HepG2 (cell line): ENCODE measurements around the gene GLTPD2. TPM values are rescaled to one million over a fixed set of nuclear protein-coding genes. Genes with fewer than 3 reads are reported as not detected.

Experiments
- AHR ChIP-seq: IDR thresholded peaks from 2 replicates; pipeline ENCODE4 v1.6.1; 2018; ENCODE audit warnings: missing genetic modification reagents, missing compliant biosample characterization
- ARID2 ChIP-seq: sonication (generic); formaldehyde crosslinking; IDR thresholded peaks from 2 replicates; pipeline ENCODE4 v1.8.1; 2022; ENCODE audit warnings: mild to moderate bottlenecking, missing genetic modification reagents, borderline replicate concordance
- CBFB ChIP-seq: sonication (generic); formaldehyde crosslinking; IDR thresholded peaks from 2 replicates; pipeline ENCODE4 v1.4.0; 2020; ENCODE audit warnings: missing genetic modification reagents
- FIP1L1 ChIP-seq: fragments of 200-400 bp; formaldehyde crosslinking; IDR thresholded peaks from 2 replicates; pipeline ENCODE4 v1.6.1; 2018; ENCODE audit warnings: low read depth, mild to moderate bottlenecking, low read length, moderate library complexity, borderline replicate concordance; ENCODE audit not compliant: insufficient read depth
- FOXC1 ChIP-seq: sonication (generic); formaldehyde crosslinking; IDR thresholded peaks from 2 replicates; pipeline ENCODE4 v1.8.0; 2022; ENCODE audit warnings: mild to moderate bottlenecking, missing genetic modification reagents, borderline replicate concordance
- RCOR2 ChIP-seq: IDR thresholded peaks from 2 replicates; pipeline ENCODE4 v1.6.1; 2016; ENCODE audit warnings: missing biosample characterization, missing genetic modification reagents
- REPIN1 ChIP-seq: sonication (generic); formaldehyde crosslinking; IDR thresholded peaks from 2 replicates; pipeline ENCODE4 v1.8.0; 2022; ENCODE audit warnings: missing genetic modification reagents, low read depth, mild to moderate bottlenecking, borderline replicate concordance
- RERE ChIP-seq: IDR thresholded peaks from 2 replicates; pipeline ENCODE4 v1.6.1; 2016; ENCODE audit warnings: low read depth, missing genetic modification reagents, missing compliant biosample characterization
- RNF219 ChIP-seq: sonication (generic); formaldehyde crosslinking; IDR thresholded peaks from 2 replicates; pipeline ENCODE4 v1.5.0; 2020; ENCODE audit warnings: mild to moderate bottlenecking, missing genetic modification reagents
- SYNCRIP ChIP-seq: fragments of 200-400 bp; formaldehyde crosslinking; IDR thresholded peaks from 2 replicates; pipeline ENCODE4 v1.6.1; 2018; ENCODE audit warnings: mild to moderate bottlenecking, low read depth, low read length; ENCODE audit not compliant: insufficient read depth
- U2AF2 ChIP-seq: fragments of 200-400 bp; formaldehyde crosslinking; IDR thresholded peaks from 2 replicates; pipeline ENCODE4 v1.6.1; 2017; ENCODE audit warnings: low read depth, mild to moderate bottlenecking, low read length
- ZBTB25 ChIP-seq: IDR thresholded peaks from 2 replicates; pipeline ENCODE4 v1.6.1; 2018; ENCODE audit warnings: missing genetic modification reagents
- ZEB1 ChIP-seq: IDR thresholded peaks from 2 replicates; pipeline ENCODE4 v1.6.1; 2012; ENCODE audit warnings: mild to moderate bottlenecking, low read depth, inconsistent platforms; ENCODE audit not compliant: insufficient replicate concordance
- ZNF225 ChIP-seq: sonication (generic); formaldehyde crosslinking; IDR thresholded peaks from 2 replicates; pipeline ENCODE4 v1.4.0; 2020; ENCODE audit warnings: mild to moderate bottlenecking, missing genetic modification reagents
- polyA plus RNA-seq, 8 experiments: library from polyadenylated mRNA; depleted of rRNA in 3 of 8; stranded (reverse) in 7 of 8; unstranded in 1 of 8; fragments of >200 nt; fragmentation: Illumina TruSeq in 4 of 8; extraction: Trizol in 4 of 8; gene quantifications; 2 replicates each; pipeline versions ENCODE4 v1.2.1 to v1.2.3, GENCODE V29; 2011 to 2016; ENCODE audit warnings: low read depth in 4 of 8, missing spikeins in 1 of 8, mixed read lengths in 1 of 8; ENCODE audit not compliant: insufficient read depth in 1 of 8
- total RNA-seq, 5 experiments: library from RNA; depleted of rRNA; stranded (reverse); fragments of >200 nt; fragmentation: Illumina TruSeq; extraction: Trizol; gene quantifications; 2 replicates each; pipeline ENCODE4 v1.2.3, GENCODE V29; 2016; ENCODE audit warnings: low read depth in 1 of 5
- TF ChIP-seq, protein P1 (sequence below): sonication (generic); formaldehyde crosslinking; IDR thresholded peaks from 2 replicates; pipeline ENCODE4 v1.5.1; 2020; ENCODE audit warnings: missing genetic modification reagents, mild to moderate bottlenecking, borderline replicate concordance
- TF ChIP-seq, protein P2 (sequence below): sonication (generic); formaldehyde crosslinking; IDR thresholded peaks from 2 replicates; pipeline ENCODE4 v1.9.0; 2021; ENCODE audit warnings: missing genetic modification reagents, borderline replicate concordance

GLTPD2 gene
- total and polyA plus RNA-seq, 2 of the 13 experiments (the other 11 are each of a cell fraction or from before 2014, with no cell fraction given) = 7.5 to 12.9 TPM

GRCh38 chr17:4833178-4833940 lies 44.6 kb downstream of the GLTPD2 start, which contains the start of gene MINK1 (continued):
- TF ChIP-seq, protein P1, sequence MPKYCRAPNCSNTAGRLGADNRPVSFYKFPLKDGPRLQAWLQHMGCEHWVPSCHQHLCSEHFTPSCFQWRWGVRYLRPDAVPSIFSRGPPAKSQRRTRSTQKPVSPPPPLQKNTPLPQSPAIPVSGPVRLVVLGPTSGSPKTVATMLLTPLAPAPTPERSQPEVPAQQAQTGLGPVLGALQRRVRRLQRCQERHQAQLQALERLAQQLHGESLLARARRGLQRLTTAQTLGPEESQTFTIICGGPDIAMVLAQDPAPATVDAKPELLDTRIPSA (CRISPR knock-in tag) = no peak
- no peak for TF ChIP-seq REPIN1 (CRISPR knock-in tag)
- no peak for TF ChIP-seq RERE
- no peak for TF ChIP-seq ZEB1
- no peak for TF ChIP-seq FIP1L1
- TF ChIP-seq AHR (CRISPR knock-in tag) = no peak
- TF ChIP-seq ZNF225 (CRISPR knock-in tag) = peak; percentile 72
- TF ChIP-seq, protein P2, sequence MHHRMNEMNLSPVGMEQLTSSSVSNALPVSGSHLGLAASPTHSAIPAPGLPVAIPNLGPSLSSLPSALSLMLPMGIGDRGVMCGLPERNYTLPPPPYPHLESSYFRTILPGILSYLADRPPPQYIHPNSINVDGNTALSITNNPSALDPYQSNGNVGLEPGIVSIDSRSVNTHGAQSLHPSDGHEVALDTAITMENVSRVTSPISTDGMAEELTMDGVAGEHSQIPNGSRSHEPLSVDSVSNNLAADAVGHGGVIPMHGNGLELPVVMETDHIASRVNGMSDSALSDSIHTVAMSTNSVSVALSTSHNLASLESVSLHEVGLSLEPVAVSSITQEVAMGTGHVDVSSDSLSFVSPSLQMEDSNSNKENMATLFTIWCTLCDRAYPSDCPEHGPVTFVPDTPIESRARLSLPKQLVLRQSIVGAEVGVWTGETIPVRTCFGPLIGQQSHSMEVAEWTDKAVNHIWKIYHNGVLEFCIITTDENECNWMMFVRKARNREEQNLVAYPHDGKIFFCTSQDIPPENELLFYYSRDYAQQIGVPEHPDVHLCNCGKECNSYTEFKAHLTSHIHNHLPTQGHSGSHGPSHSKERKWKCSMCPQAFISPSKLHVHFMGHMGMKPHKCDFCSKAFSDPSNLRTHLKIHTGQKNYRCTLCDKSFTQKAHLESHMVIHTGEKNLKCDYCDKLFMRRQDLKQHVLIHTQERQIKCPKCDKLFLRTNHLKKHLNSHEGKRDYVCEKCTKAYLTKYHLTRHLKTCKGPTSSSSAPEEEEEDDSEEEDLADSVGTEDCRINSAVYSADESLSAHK (CRISPR knock-in tag) = no peak
- TF ChIP-seq U2AF2 = no peak
- no peak for TF ChIP-seq RNF219 (CRISPR knock-in tag)
- TF ChIP-seq ZBTB25 (CRISPR knock-in tag) = peak; percentile 60; the same call in 1 of the 2 replicates
- TF ChIP-seq ARID2 (CRISPR knock-in tag) = peak; percentile 63; the same call in 1 of the 2 replicates
- TF ChIP-seq RCOR2 (CRISPR knock-in tag) = no peak
- TF ChIP-seq CBFB (CRISPR knock-in tag) = 0 out of 2 replicates have a peak, but pooled peaks have one; percentile 49
- no peak; the same call in 1 of the 2 replicates for TF ChIP-seq FOXC1
- TF ChIP-seq SYNCRIP = no peak
